Esophagus squamous epithelium (tissue), 5 donors: ENCODE results near the gene GGACT. TPM values are rescaled to one million over a fixed set of nuclear protein-coding genes. Genes with fewer than 3 reads are reported as not detected.

Source experiments
- DNase-seq: peaks from one replicate; lab custom pipeline; 2025; lab: John Stamatoyannopoulos, UW
- H3K27ac ChIP-seq, 4 donors: fragments of 200-600 bp; sonication (generic); one replicate each; pipeline ENCODE4 v1.5.1; 2016 to 2019; ENCODE audit warnings: mild to moderate bottlenecking in 1 of 4
- H3K27me3 ChIP-seq, 4 donors: fragments of 200-600 bp; sonication (generic); 1 replicate in 3 of 4; 2 replicates in 1 of 4; pipeline versions ENCODE4 v1.5.1 to v1.6.0; 2017 to 2021; ENCODE audit warnings: antibody characterized with exemption in 1 of 4
- H3K36me3 ChIP-seq, 3 donors: fragments of 200-600 bp; sonication (generic); one replicate each; pipeline ENCODE4 v1.5.1; 2016 to 2019
- H3K4me1 ChIP-seq, 3 donors: fragments of 200-600 bp; sonication (generic); one replicate each; pipeline ENCODE4 v1.5.1; 2017 to 2019
- H3K4me3 ChIP-seq, 4 donors: fragments of 200-600 bp; sonication (generic); 1 replicate in 3 of 4; 2 replicates in 1 of 4; pipeline ENCODE4 v1.5.1; 2016 to 2019; ENCODE audit warnings: mild to moderate bottlenecking in 2 of 4, moderate library complexity in 1 of 4
- H3K9me3 ChIP-seq, 3 donors: fragments of 200-600 bp; sonication (generic); one replicate each; pipeline ENCODE4 v1.5.1; 2016 to 2019
- POLR2A ChIP-seq, 4 donors: fragments of 450-650 bp; IDR thresholded peaks; one replicate each; pipeline ENCODE4 v1.6.1; 2017; ENCODE audit warnings: antibody characterized with exemption in 4 of 4, mild to moderate bottlenecking in 4 of 4, moderate library complexity in 3 of 4
- WGBS, 2 donors: methylation state at CpG; one replicate each; pipeline ENCODE4 v1.1.5; 2018; 5-methylcytosine and 5-hydroxymethylcytosine counted together
- intact Hi-C: fragments of 100-400 bp; cut with DNase I; formaldehyde crosslinking; loops from one replicate; pipeline ENCODE4 v1.15.0; 2022
- total RNA-seq, 4 donors: library from RNA; depleted of rRNA; stranded (reverse); fragments of >200 nt; gene quantifications; one replicate each; pipeline ENCODE4 v1.1.0, GENCODE V29; 2016
- TF ChIP-seq, protein P1 (sequence below), 6 experiments: fragments of 450-650 bp in 4 of 6; fragments of 200-600 bp in 2 of 6; sonication (generic) in 2 of 6; IDR thresholded peaks; one replicate each; pipeline ENCODE4 v1.5.1; 2016 to 2019; ENCODE audit warnings: antibody characterized with exemption in 6 of 6, mild to moderate bottlenecking in 4 of 6, moderate library complexity in 4 of 6
- donor health status: DM: yes; HTN: yes; CAD: no.

The GGACT gene
- total RNA-seq, 4 donors from 2014 or later: 0.75 to 5.1 (median 2.0) TPM

DNA sequence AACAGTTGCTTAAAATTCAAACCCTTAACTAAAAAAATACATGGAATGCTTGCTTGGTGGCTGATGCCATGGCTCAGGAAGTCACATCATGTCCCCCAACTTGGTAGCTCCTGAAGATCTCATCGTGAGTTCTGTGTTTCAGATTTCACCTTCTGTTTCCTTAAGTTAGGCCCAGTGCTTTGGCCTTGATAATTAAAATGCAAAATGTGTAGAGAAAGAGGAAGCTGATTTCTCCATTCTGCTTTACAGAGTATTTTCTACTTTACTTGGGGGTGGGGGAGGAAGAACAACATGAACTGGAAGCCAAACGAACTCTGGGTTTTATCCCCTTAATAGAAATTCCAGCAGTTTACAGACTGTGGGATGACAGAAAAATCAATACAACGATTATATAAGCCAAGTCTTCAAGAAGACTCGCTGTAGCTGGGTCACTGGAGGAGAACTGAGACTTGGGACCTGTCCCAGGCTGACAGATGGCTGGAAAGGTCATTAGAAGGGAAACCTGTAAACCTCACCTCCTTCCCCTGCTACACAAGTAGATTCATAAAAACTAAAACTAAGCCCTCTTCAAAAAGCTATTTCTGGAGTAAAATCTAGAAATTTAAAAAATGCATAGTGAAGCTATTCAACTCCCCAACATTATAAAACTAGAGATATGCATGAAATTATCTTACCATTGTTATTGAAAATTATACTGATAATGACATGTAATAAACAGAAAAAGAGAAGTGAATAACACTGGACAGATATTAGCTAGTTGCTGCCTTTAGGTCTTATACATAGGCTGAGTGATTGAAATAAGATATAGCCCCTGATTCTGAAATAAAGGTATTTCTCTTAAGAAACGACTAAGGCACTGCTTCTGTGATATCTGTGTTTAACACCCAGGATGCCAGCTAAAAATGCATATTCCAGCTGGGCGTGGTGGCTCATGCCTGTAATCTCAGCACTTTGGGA is 22.1 kb upstream of the GGACT start:
- 65 to 66% methylated on average over 6 of the region's 6 CpGs for WGBS, 2 donors
- no peak for DNase-seq
- intact Hi-C loops: no loop called here
- no peak for TF ChIP-seq POLR2A (IDR thresholded peaks at IDR 0.05)
- TF ChIP-seq, protein P1, sequence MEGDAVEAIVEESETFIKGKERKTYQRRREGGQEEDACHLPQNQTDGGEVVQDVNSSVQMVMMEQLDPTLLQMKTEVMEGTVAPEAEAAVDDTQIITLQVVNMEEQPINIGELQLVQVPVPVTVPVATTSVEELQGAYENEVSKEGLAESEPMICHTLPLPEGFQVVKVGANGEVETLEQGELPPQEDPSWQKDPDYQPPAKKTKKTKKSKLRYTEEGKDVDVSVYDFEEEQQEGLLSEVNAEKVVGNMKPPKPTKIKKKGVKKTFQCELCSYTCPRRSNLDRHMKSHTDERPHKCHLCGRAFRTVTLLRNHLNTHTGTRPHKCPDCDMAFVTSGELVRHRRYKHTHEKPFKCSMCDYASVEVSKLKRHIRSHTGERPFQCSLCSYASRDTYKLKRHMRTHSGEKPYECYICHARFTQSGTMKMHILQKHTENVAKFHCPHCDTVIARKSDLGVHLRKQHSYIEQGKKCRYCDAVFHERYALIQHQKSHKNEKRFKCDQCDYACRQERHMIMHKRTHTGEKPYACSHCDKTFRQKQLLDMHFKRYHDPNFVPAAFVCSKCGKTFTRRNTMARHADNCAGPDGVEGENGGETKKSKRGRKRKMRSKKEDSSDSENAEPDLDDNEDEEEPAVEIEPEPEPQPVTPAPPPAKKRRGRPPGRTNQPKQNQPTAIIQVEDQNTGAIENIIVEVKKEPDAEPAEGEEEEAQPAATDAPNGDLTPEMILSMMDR (IDR thresholded peaks at IDR 0.05): no peak
- no peak overlapping the region for H3K4me3 ChIP-seq
- H3K27me3 ChIP-seq: no peaks in the 10 kb centered on the region
- H3K4me1 ChIP-seq: peaks cover 3 to 14% (median 7%) of the 10 kb centered on the region in 3 donors
- H3K27ac ChIP-seq: no peak overlapping the region
- H3K9me3 ChIP-seq: no peaks in the 10 kb centered on the region
- H3K36me3 ChIP-seq: peaks cover 0 to 38% (median 0%) of the 10 kb centered on the region in 3 donors

DNA sequence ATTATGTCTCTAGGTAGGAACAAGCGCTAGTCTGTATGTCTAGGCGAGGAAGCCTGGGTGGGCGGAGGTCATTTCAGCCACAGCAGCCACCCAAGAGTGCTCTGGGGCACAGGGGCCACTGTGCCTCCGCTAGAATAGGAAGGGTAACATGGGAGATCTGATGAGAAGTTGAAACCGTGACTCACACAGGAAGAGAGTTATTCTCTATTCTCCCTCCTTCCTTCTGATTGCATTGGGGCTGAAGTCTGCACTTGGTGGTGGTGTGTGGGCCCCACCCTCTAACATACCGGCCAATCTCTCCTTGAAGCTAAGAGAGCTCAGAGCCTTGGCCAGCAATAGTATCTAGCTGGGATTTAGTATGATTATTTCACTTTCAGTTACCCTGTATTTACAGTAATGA is 20.3 kb upstream of the GGACT start:
- DNase-seq: no peak
- no peaks in the 10 kb centered on the region for H3K27me3 ChIP-seq
- H3K36me3 ChIP-seq: peaks cover 0 to 48% (median 0%) of the 10 kb centered on the region in 3 donors
- no peak overlapping the region for H3K4me3 ChIP-seq
- intact Hi-C loops: no loop called here
- H3K27ac ChIP-seq: no peak overlapping the region
- no peaks in the 10 kb centered on the region for H3K9me3 ChIP-seq
- peaks cover 3 to 14% (median 7%) of the 10 kb centered on the region in 3 donors for H3K4me1 ChIP-seq
- TF ChIP-seq POLR2A (IDR thresholded peaks at IDR 0.05): no peak
- TF ChIP-seq, protein P1 (IDR thresholded peaks at IDR 0.05): no peak
- WGBS, 2 donors: 62 to 78% methylated on average over 6 of the region's 6 CpGs

DNA sequence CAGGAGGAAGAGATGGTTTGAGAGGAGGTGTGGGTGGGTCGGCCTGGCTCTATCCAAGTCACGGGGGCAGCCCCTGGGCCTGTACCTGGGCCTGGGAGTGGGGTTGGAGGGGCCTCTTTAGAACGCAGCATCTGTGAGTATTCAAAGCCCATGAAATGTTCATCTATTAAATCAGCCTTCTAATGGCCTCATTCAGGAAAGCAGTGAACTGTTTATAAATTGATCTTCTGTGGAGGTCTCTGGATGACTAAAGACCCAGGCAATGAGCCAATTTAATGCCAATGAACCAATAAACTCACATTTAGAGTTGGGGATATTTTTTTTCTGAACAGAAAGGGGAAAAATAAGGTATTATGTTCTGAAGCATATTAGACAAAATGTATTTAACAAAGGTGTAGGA is 19.9 kb upstream of the GGACT start:
- no peak overlapping the region for H3K4me3 ChIP-seq
- H3K36me3 ChIP-seq: peaks cover 0 to 51% (median 0%) of the 10 kb centered on the region in 3 donors
- TF ChIP-seq, protein P1 (IDR thresholded peaks at IDR 0.05): no peak
- no peak for TF ChIP-seq POLR2A (IDR thresholded peaks at IDR 0.05)
- no peak for DNase-seq
- H3K4me1 ChIP-seq: peaks cover 3 to 14% (median 7%) of the 10 kb centered on the region in 3 donors
- H3K9me3 ChIP-seq: no peaks in the 10 kb centered on the region
- WGBS, 2 donors: 81 to 95% methylated on average over 3 of the region's 3 CpGs
- H3K27me3 ChIP-seq: no peaks in the 10 kb centered on the region
- no peak overlapping the region for H3K27ac ChIP-seq
- intact Hi-C loops: no loop called here

DNA sequence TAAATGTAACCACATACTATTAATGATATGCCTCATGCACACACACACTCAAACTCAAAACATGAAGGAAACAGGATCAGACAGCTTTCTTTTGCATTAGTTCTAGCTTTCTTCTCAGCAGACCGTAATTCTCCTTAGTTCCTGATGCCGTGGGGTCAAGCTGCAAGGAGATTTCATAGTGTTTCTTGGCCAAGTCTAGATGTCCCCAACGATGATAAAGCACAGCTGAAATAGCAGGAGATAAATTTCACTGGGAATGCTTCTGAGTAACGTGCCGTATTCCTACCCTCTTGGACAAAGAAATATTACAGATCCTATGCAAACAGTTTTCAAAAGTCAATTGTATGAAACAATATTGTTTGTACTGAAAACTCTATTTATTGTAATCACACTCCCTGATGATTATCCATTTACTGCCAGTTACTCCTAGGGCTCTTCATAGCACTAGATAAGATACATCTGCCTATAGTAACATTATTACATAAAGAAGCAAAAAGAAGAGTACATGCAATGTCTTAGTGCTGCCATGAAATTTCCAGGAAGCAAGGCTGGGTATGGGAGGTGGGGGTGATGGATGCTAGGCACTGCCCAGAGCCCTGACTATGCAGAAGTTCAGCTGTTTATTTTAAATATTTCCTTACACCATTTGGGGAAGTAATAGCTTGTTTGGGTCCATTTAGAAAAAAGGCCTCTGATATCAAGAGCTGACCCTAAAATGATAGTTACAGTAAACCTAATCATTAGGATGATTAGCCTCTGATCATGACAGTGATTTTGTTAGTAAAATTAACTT is 16.5 kb upstream of the GGACT start:
- H3K4me1 ChIP-seq: peaks cover 0 to 4% (median 0%) of the 10 kb centered on the region in 3 donors
- no peak overlapping the region for H3K27ac ChIP-seq
- no peak for DNase-seq
- no peaks in the 10 kb centered on the region for H3K27me3 ChIP-seq
- no peak overlapping the region for H3K4me3 ChIP-seq
- H3K9me3 ChIP-seq: no peaks in the 10 kb centered on the region
- intact Hi-C loops: no loop called here
- peaks cover 0 to 38% (median 0%) of the 10 kb centered on the region in 3 donors for H3K36me3 ChIP-seq
- WGBS, 2 donors: 66 to 74% methylated on average over 5 of the region's 5 CpGs
- TF ChIP-seq, protein P1 (IDR thresholded peaks at IDR 0.05): no peak
- TF ChIP-seq POLR2A (IDR thresholded peaks at IDR 0.05): no peak
